ENCODE measurements around the gene TEX35.

DNA sequence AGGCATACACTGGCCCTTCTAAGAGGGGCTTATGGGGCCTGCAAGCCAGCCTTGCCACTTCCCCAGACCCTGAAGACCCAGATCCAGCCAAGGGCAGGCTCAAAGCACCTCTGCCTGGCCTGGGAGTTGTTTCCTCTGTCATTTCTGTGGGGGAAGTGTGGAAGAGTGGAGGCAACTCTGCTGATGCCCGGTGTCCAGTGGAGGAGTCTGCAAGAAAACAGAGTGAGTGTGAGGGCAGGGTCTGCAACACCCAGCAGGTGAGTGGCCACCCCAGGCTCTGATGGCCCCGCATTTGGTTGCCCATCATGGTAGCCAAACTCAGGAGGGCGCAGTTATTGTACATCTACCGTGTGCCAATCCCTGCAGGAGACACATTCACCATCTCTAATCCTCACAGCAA lies 24.5 kb upstream of the TEX35 start:
- no peak for TF ChIP-seq EZH2 (IDR thresholded peaks at IDR 0.05; ENCODE audit: borderline replicate concordance, low read depth, low read length, severe bottlenecking)
- TF ChIP-seq, protein P1, sequence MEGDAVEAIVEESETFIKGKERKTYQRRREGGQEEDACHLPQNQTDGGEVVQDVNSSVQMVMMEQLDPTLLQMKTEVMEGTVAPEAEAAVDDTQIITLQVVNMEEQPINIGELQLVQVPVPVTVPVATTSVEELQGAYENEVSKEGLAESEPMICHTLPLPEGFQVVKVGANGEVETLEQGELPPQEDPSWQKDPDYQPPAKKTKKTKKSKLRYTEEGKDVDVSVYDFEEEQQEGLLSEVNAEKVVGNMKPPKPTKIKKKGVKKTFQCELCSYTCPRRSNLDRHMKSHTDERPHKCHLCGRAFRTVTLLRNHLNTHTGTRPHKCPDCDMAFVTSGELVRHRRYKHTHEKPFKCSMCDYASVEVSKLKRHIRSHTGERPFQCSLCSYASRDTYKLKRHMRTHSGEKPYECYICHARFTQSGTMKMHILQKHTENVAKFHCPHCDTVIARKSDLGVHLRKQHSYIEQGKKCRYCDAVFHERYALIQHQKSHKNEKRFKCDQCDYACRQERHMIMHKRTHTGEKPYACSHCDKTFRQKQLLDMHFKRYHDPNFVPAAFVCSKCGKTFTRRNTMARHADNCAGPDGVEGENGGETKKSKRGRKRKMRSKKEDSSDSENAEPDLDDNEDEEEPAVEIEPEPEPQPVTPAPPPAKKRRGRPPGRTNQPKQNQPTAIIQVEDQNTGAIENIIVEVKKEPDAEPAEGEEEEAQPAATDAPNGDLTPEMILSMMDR (IDR thresholded peaks at IDR 0.05; ENCODE audit: borderline replicate concordance, extremely low read depth, low read length, poor library complexity, severe bottlenecking): no peak

Measured in DND-41 (cell line).